NCI-H82 (cell line): ENCODE measurements around the gene GOSR2.
"Not testable (repeated sequence)": the region's sequence is repeated elsewhere in the genome, so short reads cannot be mapped to it uniquely, and the experiment has no call there.

ENCODE experiments used
- DNase-seq: peaks from one replicate; lab custom pipeline; 2025; lab: John Stamatoyannopoulos, UW

The GOSR2 gene

DNA sequence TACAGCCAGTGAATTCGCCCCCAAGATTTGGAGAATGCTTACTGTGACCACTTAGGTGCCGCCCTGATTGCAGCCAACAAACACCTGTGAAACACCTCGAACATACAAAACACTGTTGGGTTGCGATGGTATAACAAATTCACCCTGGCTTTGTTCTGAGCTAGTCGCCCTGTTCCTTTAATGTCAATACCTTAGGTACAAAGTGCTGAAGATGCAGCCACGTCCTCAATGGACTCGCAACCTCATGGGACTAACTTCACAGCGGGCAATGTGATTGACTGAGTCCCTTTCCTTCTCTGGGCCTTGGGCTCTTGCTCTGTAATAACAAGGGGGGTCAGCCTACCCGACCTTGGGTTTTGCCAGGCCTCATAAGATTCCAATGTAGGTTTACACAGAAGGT, 28.9 kb upstream of the GOSR2 start:
- no peak for DNase-seq

- DNase-seq, result no peak
These were observed 28.3 kb upstream of the GOSR2 start for GRCh38 chr17:46894476-46895151.

GRCh38 chr17:46895171-46895570, 27.8 kb upstream of the GOSR2 start:
- DNase-seq, result no peak

DNA sequence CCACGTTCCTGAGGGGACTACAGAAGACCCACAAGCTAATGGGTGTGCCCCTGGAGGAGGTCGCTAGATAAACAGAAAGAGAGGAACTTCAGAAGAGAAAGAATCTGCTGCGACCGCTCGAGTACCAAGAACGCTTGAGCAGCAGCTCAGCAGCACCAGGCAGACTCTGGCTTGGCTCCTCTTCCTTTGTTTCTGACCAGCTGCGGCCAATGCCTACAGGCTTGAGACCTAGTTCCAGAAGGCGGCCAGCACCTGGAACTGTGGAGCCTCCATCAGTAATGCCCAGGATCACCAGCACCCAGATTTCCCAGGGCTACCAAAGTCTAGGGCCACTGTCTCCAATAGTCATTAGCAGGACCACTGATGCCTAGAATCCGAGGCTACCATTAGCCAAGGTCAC, 26.0 kb upstream of the GOSR2 start:
- DNase-seq, result no peak

- DNase-seq, result no peak
These were observed 24.6 kb upstream of the GOSR2 start for GRCh38 chr17:46898364-46898763.

GRCh38 chr17:46898860-46899259, 24.1 kb upstream of the GOSR2 start:
- no peak for DNase-seq

- DNase-seq, result no peak
These were observed 21.7 kb upstream of the GOSR2 start for GRCh38 chr17:46901291-46901690.

DNA sequence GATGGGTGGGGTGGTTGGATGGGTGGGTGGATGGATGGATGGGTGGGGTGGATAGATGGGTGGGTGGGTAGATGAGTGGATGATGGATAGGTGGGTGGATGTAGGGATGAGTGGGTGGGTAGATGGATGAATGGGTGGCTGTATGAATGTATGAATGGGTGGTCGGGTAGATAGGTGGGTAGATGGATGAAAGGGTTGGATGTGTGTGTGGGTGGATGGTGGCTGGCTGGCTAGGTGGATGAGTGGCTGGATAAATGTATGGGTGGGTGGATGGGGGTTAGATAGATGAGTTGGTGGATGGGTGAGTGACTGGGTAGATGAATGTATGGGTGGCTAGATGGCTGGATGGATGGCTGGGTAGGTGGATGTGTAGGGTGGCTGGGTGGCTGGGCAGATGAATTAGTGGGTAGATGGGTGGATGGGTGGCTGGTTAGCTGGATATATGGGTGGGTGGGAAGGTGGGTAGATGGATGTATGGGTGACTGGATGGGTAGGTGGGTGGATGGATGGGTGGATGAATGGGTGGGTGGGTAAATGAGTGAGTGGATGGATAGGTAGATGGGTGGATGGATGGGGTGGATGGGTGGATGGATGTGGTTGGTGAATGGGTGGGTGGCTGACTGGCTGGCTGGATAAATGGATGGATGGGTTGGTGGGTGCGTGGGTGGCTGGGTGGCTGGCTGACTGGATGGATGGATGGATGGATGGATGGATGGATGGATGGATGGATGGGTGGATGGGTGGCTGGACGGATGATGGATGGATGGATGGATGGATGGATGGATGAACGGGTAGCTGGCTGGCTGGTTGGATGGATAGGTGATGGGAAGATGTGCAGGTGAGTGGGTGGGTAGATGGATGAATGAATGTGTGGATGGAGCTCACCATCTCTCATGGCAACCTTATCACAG, 18.9 kb upstream of the GOSR2 start:
- no peak for DNase-seq

DNA sequence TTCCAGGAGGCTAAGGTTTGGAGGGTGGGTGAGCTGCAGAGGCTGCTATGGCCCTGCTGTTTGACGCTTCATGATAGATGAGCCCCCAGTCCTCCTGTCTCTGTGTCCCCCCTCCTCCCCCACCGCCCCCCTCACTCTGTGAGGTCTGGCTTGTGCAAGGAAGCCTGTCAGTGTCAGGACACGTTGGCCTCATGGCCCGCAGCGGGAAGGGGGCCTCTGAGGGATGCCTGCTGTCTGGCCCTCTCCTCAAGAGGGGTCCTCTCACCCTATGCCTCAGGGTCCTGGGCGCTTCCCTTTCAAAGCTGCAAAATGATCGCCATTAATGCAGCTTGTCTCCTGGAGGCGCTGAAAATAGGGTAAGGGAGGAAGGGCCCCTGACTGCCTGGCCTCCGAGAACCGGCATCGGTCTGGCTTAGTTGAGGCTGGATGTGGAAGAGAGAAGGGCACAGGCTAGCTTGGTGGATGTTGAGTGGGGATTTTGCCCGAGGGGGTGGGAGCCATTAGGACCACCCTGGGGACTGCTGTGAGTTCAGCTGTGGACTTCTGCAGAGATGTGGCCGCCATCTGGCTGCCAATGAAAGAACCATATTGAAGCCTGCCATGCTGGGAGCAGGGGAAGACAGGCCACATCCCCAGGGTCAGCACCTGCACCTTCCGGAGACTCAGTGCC, 14.8 kb upstream of the GOSR2 start:
- no peak for DNase-seq

- DNase-seq, result no peak
These were observed 12.6 kb upstream of the GOSR2 start for GRCh38 chr17:46910179-46910927.

DNA sequence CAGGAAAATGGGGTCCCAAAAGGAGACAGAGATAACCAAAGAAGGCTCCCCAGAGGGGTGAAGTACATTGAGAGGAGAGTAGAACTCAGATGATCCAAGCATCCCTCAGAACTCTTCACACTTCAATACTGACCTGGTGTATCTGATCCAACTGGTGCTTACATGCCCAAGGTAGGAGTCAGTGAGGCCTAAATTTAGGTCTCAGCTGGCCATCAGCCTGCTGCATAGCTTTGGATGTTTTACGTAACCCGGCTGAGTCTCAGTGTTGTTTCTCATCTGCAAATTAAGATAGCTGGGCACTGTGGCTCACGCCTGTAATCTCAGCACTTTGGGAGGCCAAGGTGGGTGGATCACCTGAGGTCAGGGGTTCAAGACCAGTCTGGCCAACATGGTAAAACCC, 11.6 kb upstream of the GOSR2 start:
- DNase-seq, result no peak

DNA sequence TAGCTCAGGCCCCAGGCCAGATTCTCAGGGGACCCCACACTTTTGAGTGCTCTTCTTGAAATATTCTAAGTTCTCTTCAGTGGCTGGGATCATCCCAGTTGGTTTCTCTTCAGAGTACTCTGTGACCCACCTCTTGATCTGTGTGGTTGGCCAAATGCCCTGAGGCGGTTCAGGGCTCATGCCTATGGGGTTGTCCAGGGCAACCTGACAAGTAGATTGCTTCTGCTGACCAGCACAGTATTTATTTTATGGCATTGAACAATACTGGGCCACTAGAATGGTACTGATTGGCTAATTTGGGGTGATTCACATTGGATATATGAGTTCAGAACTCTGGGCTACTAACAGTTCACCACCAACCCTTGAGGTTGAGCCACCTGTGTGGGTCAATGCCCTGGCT, 7.4 kb upstream of the GOSR2 start:
- no peak for DNase-seq

- DNase-seq, result no peak
These were observed 6.7 kb upstream of the GOSR2 start for GRCh38 chr17:46916211-46916610.

- no peak for DNase-seq
These were observed 6.3 kb upstream of the GOSR2 start for GRCh38 chr17:46916623-46917022.

- DNase-seq, result no peak
These were observed 5.9 kb upstream of the GOSR2 start for GRCh38 chr17:46917041-46917440.

GRCh38 chr17:46917516-46917915, 5.4 kb upstream of the GOSR2 start:
- peak; percentile 12 for DNase-seq

GRCh38 chr17:46921962-46922361, 998 bp upstream of the GOSR2 start:
- DNase-seq, result not testable (repeated sequence)

DNA sequence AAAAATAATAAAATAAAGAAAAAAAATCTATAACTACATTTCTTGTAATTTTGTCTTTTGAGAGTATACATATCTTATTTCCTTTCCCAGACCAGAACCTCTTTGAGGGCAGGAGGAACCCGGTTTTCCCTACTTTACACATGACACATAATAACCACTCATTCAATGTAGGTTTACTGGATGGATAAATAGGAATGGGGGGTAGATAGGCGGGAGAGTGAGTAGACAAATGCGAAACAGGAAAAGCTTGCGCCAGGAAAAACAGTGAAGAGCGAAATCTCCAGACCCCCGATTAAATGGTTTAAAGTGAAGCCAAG, 515 bp upstream of the GOSR2 start:
- DNase-seq, result no peak

- no peak for DNase-seq
These were observed 2.4 kb downstream of the GOSR2 start for GRCh38 chr17:46925185-46925868.

GRCh38 chr17:46928467-46929261, 5.7 kb downstream of the GOSR2 start:
- DNase-seq, result no peak

GRCh38 chr17:46929413-46929812, 6.5 kb downstream of the GOSR2 start:
- DNase-seq, result no peak
